Measurements from ENCODE around the gene BRD7.

Gene BRD7

GRCh38 chr16:50269769-50270509, 98.8 kb downstream of the BRD7 start:
- no peak for DNase-seq

- no peak for DNase-seq
Observed at GRCh38 chr16:50269061-50269705, 99.6 kb downstream of the BRD7 start.

- DNase-seq, result no peak
Observed at GRCh38 chr16:50268352-50268751, 100.4 kb downstream of the BRD7 start.

DNA sequence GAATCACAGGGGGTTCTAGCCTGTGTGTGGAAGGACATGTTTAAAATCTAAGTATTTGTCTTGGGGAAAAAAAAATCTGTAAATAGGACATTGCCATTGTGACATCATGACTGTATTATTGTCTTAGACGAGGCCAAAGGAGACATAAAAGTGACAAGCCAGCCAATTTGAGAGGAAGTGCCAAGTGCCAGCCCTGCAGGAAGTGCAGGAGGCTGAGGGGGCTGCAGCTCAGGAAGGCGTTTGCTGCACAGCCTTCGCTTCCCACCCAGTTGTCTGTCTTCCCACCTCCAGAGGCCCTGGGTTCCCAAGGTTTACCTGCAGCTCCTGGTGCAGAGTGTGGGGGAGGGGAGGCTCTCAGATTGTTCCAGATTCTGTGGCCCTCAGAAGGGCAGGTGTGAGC, 101.1 kb downstream of the BRD7 start:
- no peak for DNase-seq

GRCh38 chr16:50267151-50267631, 101.6 kb downstream of the BRD7 start:
- DNase-seq, result no peak

DNA sequence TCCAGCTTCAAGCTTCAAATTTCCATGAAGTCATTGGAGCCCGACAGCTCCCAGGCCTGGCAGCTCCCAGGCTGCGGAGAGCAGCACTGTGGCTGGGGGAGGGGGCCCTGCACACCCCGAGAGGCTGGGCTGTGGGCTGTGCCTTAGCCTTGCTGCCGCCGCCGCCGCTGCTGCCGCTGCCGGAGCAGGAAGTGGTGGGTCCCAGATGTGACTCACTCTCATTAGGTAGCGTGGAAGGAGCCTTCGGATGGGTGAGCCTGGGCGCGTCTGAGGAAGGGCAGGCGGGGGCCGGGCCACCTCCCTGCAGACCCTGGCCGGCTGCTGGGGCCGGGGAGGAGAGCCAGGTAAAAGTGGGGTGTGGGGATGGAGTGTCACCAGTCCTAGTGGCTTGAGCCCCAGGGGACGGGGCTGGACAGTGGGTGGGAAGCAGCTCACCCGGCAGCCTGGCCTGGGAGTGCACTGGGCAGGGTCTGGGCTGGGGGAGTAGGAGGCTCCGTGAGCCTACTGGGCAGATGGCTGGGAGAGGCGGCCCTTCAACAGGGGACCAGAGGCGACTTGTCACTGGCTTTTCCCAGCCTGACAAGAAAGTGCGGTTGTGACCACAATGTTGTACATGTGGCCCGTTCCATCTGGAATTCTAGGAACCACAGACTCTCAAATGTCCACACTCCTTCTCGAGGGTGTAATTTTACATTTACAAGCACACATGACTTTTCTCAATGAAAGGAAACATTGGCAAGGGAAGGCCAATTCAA, 102.3 kb downstream of the BRD7 start, which contains the start of gene ADCY7:
Gene ADCY7, plus strand, starts transcription at position 215 of the 755 bp plus-strand sequence. CDS start 21,629 bp downstream, outside the sequence.
- DNase-seq, result no peak
